ENCODE measurements around the gene BAX. TPM values are rescaled to one million over a fixed set of nuclear protein-coding genes. Genes with fewer than 3 reads are reported as not detected.

BAX gene
- total and polyA plus RNA-seq, 2 of the 13 experiments (the other 11 are each of a cell fraction or from before 2014, with no cell fraction given) = 139 to 176 TPM

DNA sequence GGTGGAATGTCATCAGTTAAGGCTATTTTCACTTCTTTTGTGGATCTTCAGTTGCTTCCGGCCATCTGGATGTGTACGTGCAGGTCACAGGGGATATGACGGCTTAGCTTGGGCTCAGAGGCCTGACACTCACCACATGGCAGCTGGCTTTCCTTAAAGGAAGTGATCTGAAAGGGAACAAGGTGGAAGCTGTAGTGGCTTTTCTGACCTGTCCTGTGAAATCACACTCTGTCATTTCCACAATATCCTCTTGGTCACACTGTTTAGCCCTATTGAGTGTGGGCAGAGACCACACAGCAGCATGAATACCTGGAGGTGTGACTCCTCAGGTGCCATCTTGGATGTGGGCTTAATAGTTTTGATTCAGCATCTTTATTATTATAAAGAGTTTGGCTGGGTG lies 4.5 kb upstream of the BAX start (continued):
- TF ChIP-seq, protein P1, sequence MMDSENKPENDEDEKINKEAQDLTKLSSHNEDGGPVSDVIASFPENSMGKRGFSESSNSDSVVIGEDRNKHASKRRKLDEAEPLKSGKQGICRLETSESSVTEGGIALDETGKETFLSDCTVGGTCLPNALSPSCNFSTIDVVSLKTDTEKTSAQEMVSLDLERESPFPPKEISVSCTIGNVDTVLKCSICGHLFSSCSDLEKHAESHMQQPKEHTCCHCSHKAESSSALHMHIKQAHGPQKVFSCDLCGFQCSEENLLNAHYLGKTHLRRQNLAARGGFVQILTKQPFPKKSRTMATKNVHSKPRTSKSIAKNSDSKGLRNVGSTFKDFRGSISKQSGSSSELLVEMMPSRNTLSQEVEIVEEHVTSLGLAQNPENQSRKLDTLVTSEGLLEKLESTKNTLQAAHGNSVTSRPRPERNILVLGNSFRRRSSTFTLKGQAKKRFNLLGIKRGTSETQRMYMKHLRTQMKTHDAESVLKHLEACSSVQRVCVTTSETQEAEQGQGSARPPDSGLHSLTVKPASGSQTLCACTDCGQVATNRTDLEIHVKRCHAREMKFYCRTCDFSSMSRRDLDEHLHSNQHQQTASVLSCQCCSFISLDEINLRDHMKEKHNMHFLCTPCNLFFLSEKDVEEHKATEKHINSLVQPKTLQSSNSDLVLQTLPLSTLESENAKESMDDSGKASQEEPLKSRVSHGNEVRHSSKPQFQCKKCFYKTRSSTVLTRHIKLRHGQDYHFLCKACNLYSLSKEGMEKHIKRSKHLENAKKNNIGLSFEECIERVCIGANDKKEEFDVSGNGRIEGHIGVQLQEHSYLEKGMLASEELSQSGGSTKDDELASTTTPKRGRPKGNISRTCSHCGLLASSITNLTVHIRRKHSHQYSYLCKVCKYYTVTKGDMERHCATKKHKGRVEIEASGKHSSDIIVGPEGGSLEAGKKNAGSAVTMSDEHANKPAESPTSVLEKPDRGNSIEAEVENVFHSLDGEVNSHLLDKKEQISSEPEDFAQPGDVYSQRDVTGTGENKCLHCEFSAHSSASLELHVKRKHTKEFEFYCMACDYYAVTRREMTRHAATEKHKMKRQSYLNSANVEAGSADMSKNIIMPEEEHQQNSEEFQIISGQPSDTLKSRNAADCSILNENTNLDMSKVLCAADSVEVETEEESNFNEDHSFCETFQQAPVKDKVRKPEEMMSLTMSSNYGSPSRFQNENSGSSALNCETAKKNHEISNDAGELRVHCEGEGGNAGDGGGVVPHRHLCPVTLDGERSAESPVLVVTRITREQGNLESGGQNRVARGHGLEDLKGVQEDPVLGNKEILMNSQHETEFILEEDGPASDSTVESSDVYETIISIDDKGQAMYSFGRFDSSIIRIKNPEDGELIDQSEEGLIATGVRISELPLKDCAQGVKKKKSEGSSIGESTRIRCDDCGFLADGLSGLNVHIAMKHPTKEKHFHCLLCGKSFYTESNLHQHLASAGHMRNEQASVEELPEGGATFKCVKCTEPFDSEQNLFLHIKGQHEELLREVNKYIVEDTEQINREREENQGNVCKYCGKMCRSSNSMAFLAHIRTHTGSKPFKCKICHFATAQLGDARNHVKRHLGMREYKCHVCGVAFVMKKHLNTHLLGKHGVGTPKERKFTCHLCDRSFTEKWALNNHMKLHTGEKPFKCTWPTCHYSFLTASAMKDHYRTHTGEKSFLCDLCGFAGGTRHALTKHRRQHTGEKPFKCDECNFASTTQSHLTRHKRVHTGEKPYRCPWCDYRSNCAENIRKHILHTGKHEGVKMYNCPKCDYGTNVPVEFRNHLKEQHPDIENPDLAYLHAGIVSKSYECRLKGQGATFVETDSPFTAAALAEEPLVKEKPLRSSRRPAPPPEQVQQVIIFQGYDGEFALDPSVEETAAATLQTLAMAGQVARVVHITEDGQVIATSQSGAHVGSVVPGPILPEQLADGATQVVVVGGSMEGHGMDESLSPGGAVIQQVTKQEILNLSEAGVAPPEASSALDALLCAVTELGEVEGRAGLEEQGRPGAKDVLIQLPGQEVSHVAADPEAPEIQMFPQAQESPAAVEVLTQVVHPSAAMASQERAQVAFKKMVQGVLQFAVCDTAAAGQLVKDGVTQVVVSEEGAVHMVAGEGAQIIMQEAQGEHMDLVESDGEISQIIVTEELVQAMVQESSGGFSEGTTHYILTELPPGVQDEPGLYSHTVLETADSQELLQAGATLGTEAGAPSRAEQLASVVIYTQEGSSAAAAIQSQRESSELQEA (CRISPR knock-in tag; IDR thresholded peaks at IDR 0.05; ENCODE audit: not compliant biosample characterization) = no peak
- TF ChIP-seq FOXA3 (CRISPR knock-in tag; IDR thresholded peaks at IDR 0.05) (no peak), SOX5 (CRISPR knock-in tag; IDR thresholded peaks at IDR 0.05; ENCODE audit: borderline replicate concordance) (no peak), CC2D1A (CRISPR knock-in tag; IDR thresholded peaks at IDR 0.05) (no peak), SKI (IDR thresholded peaks at IDR 0.05; ENCODE audit: partially characterized antibody) (no peak), ZNF160 (CRISPR knock-in tag; IDR thresholded peaks at IDR 0.05) (no peak), STAG1 (CRISPR knock-in tag; IDR thresholded peaks at IDR 0.05) (no peak), ZBTB38 (CRISPR knock-in tag; IDR thresholded peaks at IDR 0.05) (0 out of 2 replicates have a peak, but pooled peaks have one; percentile 26), ZNF589 (CRISPR knock-in tag; conservative IDR thresholded peaks at IDR 0.05) (no peak), HDAC2 (CRISPR knock-in tag; IDR thresholded peaks at IDR 0.05) (no peak), NFRKB (IDR thresholded peaks at IDR 0.05) (no peak), ZNF577 (CRISPR knock-in tag; IDR thresholded peaks at IDR 0.05; ENCODE audit: borderline replicate concordance, low read depth) (no peak), ETV5 (CRISPR knock-in tag; IDR thresholded peaks at IDR 0.05; ENCODE audit: borderline replicate concordance) (peak; percentile 19; the same call in 1 of the 2 replicates)
- TF ChIP-seq, protein P2, sequence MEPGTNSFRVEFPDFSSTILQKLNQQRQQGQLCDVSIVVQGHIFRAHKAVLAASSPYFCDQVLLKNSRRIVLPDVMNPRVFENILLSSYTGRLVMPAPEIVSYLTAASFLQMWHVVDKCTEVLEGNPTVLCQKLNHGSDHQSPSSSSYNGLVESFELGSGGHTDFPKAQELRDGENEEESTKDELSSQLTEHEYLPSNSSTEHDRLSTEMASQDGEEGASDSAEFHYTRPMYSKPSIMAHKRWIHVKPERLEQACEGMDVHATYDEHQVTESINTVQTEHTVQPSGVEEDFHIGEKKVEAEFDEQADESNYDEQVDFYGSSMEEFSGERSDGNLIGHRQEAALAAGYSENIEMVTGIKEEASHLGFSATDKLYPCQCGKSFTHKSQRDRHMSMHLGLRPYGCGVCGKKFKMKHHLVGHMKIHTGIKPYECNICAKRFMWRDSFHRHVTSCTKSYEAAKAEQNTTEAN (CRISPR knock-in tag; conservative IDR thresholded peaks at IDR 0.05) = no peak
- TF ChIP-seq, protein P3, sequence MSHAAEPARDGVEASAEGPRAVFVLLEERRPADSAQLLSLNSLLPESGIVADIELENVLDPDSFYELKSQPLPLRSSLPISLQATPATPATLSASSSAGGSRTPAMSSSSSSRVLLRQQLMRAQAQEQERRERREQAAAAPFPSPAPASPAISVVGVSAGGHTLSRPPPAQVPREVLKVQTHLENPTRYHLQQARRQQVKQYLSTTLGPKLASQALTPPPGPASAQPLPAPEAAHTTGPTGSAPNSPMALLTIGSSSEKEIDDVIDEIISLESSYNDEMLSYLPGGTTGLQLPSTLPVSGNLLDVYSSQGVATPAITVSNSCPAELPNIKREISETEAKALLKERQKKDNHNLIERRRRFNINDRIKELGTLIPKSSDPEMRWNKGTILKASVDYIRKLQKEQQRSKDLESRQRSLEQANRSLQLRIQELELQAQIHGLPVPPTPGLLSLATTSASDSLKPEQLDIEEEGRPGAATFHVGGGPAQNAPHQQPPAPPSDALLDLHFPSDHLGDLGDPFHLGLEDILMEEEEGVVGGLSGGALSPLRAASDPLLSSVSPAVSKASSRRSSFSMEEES (CRISPR knock-in tag; IDR thresholded peaks at IDR 0.05) = no peak
- TF ChIP-seq, protein P4, sequence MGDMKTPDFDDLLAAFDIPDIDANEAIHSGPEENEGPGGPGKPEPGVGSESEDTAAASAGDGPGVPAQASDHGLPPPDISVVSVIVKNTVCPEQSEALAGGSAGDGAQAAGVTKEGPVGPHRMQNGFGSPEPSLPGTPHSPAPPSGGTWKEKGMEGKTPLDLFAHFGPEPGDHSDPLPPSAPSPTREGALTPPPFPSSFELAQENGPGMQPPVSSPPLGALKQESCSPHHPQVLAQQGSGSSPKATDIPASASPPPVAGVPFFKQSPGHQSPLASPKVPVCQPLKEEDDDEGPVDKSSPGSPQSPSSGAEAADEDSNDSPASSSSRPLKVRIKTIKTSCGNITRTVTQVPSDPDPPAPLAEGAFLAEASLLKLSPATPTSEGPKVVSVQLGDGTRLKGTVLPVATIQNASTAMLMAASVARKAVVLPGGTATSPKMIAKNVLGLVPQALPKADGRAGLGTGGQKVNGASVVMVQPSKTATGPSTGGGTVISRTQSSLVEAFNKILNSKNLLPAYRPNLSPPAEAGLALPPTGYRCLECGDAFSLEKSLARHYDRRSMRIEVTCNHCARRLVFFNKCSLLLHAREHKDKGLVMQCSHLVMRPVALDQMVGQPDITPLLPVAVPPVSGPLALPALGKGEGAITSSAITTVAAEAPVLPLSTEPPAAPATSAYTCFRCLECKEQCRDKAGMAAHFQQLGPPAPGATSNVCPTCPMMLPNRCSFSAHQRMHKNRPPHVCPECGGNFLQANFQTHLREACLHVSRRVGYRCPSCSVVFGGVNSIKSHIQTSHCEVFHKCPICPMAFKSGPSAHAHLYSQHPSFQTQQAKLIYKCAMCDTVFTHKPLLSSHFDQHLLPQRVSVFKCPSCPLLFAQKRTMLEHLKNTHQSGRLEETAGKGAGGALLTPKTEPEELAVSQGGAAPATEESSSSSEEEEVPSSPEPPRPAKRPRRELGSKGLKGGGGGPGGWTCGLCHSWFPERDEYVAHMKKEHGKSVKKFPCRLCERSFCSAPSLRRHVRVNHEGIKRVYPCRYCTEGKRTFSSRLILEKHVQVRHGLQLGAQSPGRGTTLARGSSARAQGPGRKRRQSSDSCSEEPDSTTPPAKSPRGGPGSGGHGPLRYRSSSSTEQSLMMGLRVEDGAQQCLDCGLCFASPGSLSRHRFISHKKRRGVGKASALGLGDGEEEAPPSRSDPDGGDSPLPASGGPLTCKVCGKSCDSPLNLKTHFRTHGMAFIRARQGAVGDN (CRISPR knock-in tag; IDR thresholded peaks at IDR 0.05) = no peak
